Stimulated activated CD4-positive, alpha-beta T cell treated with anti-CD3 and anti-CD28 coated beads, TNF-alpha, amount 100 ng/mL, for 1 hour (primary cell): Measurements from ENCODE around the gene SMPX.

Experiments used
- DNase-seq, 3 donors: peaks; one replicate each; pipeline ENCODE4 v3.0.0-alpha.2; 2020; ENCODE audit warnings: low read depth in 3 of 3, low spot score in 1 of 3

SMPX gene

GRCh38 chrX:21715337-21715736 lies 42.6 kb downstream of the SMPX start:
- no peak for DNase-seq

DNA sequence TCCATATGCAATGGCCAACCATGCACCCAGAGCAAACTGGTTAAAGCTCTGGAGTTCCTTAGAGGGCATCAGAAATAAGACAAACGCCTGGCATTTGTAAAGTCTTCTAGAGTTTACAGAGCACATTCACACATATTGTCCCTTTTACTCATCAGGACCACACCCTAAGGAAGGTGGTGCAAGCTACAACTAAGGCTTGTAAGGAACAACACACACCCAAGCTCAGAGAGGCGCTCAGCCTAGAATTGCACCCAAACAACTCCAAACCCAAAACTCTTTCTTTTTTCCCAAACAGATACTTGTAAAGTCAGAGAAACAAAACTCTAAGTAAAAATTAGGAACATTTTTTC lies 46.1 kb downstream of the SMPX start:
- DNase-seq: no peak

GRCh38 chrX:21711129-21711847 lies 46.6 kb downstream of the SMPX start:
- DNase-seq: no peak

GRCh38 chrX:21708116-21708515 lies 49.8 kb downstream of the SMPX start:
- DNase-seq: no peak

- DNase-seq: no peak
Observed at GRCh38 chrX:21705225-21705624, 52.7 kb downstream of the SMPX start.

DNA sequence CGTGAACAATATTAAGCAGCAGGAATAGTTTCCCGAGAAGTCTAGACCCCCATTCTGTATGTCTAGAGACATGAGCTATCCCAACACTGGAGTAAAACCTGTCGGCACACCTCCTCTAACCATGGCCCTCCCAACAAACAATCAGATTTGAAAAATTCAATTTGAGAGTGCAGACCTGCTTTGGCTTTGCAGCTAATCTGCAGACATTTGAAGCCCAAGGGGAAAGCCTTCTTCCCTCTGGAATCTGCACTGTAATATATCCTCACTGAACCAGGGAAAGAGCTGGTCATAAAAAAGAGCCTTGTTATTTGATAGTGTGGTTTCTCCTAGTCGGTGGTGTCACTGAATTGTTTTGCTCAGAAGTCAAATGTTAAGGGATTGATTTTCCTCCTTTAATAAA lies 55.2 kb downstream of the SMPX start:
- DNase-seq: no peak

DNA sequence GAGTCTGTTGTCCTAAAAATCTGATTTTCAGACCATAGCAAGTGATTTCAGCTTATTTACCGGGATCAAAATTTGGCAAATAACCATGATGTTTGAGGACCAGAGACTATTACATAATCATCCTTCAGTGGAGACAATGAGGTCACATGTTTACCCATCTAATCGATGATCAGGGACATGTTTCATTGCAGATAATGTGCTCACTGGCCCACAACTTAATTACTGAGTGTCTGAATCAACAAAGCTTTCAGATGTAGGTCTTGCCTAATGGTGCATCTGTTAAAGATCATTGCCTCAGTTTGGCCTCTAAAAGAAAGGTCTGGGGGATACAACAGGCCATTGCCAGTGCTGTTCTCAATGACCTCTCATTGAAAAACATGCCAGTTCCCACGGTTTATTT lies 56.9 kb downstream of the SMPX start:
- no peak for DNase-seq

DNA sequence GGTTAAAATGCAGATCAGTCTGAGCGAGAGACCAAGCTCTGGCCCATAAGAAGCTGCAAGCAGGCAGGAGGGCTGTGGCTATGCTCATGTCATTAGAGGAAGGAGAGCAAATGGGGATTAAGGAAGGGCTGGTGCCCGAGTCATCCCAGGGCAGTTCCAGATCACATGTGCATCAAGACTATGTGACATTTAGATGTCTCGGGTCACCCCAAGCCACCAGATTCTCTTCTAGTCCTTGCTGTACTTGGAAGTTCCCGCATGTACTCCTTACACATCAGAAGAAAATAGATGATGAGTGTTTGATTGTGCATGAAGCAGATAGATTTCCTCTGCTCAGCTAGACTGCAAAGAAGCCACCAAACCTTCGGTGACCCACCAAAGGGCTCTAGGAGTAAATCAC lies 57.6 kb downstream of the SMPX start:
- DNase-seq: no peak

DNA sequence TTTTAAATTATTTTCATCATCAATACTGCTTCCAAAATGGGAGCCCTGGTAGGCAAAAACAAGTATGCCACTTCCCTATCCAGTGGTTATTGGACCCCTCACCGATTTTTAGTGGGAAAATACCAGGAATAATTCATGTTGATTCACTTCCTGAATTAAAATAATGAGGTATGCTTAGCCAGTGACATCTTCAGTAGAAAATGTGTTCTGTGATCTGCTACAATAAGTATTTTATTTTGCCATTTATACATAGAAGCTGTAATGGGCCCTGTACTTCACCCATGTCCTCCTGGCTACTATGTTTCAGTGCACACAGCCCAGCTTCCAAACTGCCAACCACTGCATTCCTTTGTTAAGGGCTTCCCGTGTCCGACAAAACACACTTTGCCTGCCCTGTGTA lies 58.8 kb downstream of the SMPX start:
- DNase-seq: no peak

GRCh38 chrX:21698272-21698671 lies 59.6 kb downstream of the SMPX start:
- no peak for DNase-seq

DNA sequence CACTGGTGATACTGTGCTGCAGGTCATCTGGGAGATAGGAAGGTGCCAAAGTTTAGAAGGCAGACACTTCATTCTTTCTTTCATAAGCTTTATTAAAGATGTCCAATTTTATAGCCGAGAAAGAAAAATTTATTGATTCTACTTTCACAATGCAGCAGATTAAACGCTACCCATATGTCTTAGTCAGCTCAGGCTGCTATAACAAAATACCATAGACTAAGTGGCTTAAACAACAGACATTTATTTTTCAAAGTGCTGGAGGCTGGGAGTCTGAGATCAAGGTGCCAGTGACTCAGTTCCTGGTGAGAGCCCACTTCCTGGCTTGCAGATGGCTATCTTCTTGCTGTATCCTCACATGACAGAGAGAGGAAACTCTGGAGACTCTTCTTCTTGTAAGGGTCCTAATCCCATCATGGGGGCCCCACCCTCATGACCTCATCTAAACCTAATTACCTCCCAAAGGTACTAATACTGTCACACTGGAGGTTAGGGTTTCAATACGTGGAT lies 66.4 kb downstream of the SMPX start:
- DNase-seq: no peak

DNA sequence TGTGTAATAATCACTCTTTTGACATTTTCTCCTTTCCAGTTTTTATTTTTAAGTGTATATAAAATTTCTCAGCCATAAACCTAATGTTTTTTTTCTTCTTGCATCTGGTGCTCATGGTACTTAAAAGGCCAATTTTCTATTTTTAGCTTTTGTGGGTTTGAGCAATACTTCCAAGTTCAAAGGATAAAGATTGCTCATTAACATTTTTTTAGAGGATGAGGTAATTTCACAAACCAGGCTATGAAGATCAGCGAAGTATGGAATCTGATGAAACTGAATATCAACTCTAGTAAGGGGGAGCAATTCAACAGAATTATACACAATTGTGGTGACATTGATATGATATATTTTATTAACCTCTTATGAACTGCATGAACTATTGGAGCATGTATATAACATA lies 74.0 kb downstream of the SMPX start:
- DNase-seq: no peak

DNA sequence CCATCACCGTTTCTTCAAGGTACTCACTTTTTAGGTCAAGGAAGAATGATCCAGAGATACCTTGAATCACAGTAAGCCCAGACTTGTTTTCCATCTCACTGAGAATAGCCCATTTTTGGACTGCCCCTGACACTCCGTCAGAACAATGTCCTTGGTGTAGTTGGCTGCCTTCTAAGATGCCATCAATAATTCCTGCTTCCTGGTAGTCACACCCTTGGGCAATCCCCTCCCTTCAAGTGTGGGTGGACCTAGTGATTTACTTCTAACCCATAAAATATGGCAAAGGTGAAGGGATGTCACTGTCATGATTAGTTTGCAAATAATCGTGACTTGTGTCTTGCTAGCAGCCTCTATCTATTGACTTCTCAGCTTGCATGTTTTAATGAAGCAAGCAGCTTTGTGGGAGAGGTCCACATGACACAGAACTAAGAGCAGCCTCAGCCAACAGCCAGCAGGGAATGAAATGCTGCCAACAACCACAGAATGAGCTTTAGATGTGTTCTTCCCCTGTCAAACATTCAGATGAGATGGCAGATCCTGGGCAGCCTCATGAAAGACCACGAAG lies 79.8 kb downstream of the SMPX start:
- DNase-seq: no peak

- no peak for DNase-seq
Observed at GRCh38 chrX:21675931-21676330, 82.0 kb downstream of the SMPX start.

DNA sequence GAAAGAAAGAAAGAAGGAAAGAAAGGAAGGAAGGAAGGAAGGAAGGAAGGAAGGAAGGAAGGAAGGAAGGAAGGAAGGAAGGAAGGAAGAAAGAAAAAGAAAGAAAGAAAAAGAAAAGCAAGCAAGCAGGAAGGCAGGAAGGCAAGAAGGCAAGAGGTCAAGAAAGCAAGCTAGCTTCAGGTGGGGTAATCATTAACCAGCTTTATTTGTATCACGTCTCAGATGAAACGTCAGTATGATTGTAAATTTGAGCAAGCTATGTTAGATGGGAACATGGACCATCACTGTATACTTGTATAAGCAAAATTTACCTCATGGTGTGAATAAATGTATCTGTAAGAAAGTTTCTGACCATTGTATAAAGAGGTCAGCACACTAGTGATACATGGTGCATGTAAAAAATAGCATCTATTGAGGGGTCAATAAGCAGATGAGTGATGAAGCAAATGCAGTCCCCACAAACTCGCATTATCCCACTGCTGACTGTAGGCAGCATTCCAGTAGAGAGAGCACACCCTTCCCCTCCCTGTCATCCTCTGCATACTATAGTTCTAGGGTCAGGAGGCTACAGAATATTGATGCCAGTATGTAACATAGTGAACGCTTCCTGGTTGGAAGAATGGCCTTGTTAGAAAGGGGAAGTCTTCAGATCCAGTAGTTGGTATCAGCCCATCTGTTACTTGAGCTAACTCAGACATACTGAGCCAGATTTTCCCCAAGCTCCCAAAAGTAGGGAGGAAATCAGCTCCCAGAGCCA lies 83.3 kb downstream of the SMPX start:
- DNase-seq: no peak

- DNase-seq: no peak
Observed at GRCh38 chrX:21666679-21667078, 91.2 kb downstream of the SMPX start.

DNA sequence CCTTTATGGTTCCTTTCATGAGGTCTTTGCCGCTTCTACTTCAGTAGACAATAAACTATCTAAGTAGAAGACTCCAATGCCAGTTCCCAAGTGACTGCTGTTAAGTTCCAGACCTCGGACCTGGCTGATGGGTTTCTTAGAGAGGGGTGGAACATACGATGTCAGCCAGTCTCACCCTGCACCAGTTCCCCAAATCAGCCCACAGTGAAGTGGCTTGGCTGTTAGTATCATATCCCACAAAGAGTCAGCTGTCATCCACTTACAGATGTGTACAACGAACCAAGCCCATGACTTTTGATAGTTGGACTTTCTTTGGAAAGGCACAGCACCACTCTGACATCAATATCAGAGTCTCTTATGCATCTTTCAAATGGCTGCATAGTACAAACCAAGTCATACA lies 91.7 kb downstream of the SMPX start:
- DNase-seq: no peak

GRCh38 chrX:21662761-21663160 lies 95.2 kb downstream of the SMPX start:
- DNase-seq: no peak

- no peak for DNase-seq
Observed at GRCh38 chrX:21661316-21661715, 96.6 kb downstream of the SMPX start.

GRCh38 chrX:21660156-21660555 lies 97.8 kb downstream of the SMPX start:
- no peak for DNase-seq

DNA sequence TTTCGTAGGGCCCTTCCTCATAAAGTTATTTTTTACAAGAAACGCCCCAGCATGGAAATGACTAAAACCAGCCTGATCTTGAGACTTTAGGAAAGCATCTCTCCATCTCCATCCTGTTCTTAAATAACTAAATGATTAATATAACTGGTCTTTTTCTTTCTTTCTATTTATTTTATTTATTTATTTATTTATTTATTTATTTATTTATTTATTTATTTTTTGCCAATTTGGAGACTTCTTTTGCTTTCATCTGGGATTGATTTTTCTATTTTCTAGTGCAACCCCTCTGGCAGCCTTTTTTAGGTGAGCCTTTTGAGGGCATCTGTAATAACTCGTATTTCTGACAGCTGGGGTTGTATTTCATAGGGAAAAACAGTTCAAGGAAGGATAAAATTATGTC lies 98.6 kb downstream of the SMPX start:
- no peak for DNase-seq

GRCh38 chrX:21658746-21659145 lies 99.2 kb downstream of the SMPX start:
- DNase-seq: no peak
